Sigmoid colon (tissue), 4 donors: ENCODE measurements around the gene ZNF275.

Experiments used
- POLR2A ChIP-seq, 2 donors: fragments of 450-650 bp; IDR thresholded peaks; one replicate each; pipeline ENCODE4 v1.6.1; 2016; ENCODE audit warnings: antibody characterized with exemption in 2 of 2, mild to moderate bottlenecking in 2 of 2, moderate library complexity in 2 of 2
- POLR2AphosphoS5 ChIP-seq, 4 donors: sonication (generic); formaldehyde crosslinking; IDR thresholded peaks; one replicate each; pipeline ENCODE4 v1.6.1; 2017; ENCODE audit warnings: antibody characterized with exemption in 4 of 4

- TF ChIP-seq POLR2AphosphoS5 (IDR thresholded peaks at IDR 0.05) (no peak), POLR2A (IDR thresholded peaks at IDR 0.05) (no peak)
These were observed 9.7 kb downstream of the ZNF275 start for GRCh38 chrX:153343674-153344073.
